HG02588 (cell line): ENCODE data around the gene CSDE1.

Experiments
- ATAC-seq: cut with Tn5 transposase; IDR thresholded peaks from one replicate; pipeline ENCODE4 v1.9.1; 2021; ENCODE audit warnings: mild to moderate bottlenecking, moderate library complexity; ENCODE audit not compliant: unreplicated experiment

CSDE1 gene

DNA sequence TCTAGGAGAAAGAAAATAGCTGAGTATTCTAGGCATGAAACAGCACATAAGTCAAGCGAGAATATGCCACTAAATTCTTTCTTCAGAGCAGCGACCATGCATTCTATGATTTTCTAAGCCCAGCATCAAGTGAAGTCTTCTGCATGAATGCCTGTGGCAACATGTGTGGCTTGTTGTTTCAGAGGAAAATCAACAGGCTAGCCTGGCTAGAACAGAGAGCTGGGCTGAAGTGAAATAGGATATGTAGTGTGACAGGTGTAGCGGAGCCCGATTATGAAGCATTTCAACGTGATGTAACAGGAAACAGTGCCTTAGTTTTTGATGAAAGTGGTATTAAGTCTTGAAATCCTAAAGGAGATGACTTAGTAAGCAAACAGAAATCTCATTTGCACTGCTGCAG, 7.0 kb downstream of the CSDE1 start:
- ATAC-seq, result no peak

- ATAC-seq, result no peak
These were observed 7.9 kb downstream of the CSDE1 start for GRCh38 chr1:114749835-114750234.

DNA sequence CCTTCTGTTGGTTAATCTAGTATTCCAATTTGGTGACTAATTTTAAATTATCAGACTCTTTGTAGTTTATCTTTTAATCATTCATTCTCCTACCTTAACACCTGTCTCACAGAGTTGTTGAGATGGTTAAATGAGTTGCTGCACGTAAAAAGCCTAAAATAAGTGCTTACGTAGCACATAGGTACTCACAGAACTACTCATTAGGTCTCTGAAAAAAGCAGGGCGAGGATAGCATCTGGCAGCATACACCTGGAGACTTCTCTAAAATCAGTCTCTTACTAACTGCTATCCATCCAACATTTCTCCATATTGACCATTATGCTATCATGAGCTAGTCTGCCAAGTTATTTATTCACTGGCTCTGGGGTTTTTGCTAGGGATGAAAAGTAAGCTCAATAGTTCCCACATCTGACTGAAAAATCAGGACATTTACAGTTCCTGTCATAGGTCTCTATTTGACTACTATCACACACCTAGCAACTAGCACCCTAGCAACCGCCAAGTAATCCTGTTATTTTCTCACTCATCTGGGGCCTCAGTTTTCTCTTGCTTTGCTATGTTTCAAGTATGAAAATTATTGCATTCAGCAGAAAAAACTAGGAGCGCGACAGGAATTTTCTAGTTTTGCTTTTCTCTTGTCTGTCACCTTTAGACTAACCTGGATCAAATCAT, 11.2 kb downstream of the CSDE1 start:
- ATAC-seq, result no peak

DNA sequence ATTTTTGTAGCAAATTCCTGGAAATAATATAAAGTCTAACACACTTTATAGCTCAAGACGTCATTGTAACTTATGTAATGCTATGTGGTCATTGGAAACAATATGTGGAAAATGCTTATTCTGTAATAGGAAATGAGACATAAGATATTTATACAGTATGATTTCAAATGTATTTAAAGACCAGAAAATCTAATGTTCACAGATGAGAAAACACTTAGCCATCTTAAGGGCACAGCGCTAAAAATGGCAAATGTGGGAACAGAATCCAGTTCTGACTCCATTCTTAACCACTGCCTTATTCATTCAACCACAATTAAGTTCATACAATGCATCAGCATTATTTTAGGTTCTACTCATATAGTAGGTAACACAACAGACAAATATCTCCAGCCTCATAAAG, 12.5 kb downstream of the CSDE1 start:
- ATAC-seq, result no peak

DNA sequence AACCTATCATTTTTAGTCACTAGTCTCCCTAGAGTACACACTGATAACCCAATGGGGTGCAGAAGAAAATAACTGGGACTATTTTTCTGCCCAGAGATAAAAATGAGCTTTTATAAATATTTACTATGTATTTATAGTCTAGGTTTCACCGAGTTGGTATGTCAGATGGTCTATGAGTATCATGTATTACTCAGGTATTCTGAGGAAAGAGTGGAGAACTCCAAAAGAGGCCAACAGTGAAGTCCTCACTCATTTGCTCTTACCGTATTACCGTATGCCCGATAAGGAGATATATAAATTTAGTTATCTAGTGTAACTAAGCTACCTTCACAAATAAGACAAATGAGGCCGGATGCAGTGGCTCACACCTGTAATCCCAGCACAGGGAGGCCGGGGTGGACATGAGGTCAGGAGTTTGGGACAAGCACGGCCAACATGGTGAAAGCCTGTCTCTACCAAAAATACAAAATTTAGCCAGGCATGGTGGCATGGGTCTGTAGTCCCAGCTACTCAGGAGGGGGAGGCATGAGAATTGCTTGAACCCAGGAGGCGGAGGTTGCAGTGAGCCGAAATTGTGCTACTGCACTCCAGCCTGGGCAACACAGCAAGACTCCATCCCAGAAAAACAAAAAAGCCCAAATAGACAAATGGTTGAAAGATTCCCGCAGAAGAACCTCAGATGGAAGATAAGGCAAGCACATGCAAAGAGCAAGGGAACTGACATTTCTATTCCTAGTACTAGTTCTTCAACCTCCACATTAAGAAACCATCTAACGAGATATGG, 15.6 kb downstream of the CSDE1 start:
- ATAC-seq, result no peak

- no peak for ATAC-seq
These were observed 17.5 kb downstream of the CSDE1 start for GRCh38 chr1:114740331-114740730.

DNA sequence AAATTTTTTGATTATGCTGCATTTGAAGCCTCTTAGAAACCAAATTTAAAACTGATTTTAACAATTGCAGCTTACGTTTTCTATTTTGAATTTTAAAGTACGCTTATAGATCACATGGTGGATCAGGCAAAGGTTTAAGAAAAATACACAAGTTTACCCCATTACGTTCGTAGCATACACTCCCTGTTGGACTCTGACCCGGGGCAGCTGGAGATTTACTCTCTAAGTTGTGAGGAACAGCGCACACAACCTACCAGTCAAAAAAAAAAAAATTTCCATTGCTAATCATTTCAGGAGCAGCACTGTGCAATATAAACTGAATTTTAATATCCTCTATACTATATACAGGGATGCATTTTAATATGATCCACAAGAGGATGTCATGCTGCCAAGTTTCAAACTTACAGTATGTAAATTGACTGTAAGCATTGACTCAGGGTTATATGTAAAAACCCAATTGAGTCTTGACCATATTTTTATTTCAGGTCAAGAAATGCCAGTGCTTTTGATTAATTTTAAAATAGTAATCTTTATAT, 20.4 kb downstream of the CSDE1 start:
- no peak for ATAC-seq

DNA sequence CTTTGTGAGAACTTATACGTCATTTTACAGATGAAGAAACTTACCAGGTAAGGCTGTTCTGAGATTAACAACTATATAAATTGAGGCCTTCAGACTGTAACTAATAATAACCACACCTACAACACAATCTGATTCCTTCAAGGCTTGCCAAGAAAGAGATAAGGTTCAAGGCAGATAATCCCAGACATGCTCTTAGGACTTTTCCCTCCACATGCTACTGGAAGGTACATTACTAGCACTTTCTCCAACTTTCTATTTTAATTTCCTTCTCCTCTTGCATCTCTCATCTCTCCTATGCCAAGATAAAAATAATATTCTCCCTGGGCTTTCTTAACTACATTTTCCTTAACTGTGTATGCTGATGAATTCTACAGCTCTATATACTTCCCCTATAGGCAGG, 22.3 kb downstream of the CSDE1 start:
- no peak for ATAC-seq

DNA sequence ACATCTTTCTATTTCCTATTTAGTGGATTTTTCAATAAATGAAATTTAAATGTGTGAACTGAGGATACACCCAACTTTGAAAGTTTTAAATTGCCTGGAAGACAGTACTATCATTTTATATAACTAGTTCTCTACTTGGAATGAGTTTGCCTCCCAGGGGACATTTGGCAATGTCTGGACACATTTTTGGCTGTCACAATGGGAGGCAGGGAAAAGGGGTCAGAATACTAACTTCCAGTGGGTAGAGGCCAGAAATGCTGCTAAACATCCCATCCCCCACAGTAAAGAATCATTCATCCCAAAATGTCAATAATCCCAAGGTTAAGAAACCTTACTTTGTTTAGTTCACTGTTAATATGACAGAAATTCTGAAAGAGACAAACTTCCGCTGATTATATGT, 28.0 kb downstream of the CSDE1 start:
- no peak for ATAC-seq

DNA sequence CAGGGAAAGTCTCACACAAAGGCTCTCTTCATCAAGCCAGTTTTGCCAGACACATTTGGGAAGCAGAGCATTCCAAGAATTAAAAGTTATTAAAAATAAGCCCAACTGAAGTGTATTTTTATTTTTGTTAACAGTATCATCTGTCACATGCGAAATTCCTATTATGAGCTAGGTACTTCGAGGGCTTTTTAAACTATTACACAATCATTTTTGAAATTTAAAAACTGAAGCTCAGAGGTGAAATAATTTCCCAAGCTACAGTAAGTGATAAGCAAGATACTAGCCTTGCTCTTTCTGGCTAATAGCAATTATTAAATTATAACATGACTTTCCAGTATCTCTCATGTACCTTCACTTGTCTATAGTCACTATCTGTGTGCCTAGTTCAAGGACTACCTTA, 29.2 kb downstream of the CSDE1 start:
- ATAC-seq, result no peak

- no peak for ATAC-seq
These were observed 32.6 kb downstream of the CSDE1 start for GRCh38 chr1:114725230-114725629.

- ATAC-seq, result no peak
These were observed 33.9 kb downstream of the CSDE1 start for GRCh38 chr1:114723915-114724314.

- no peak for ATAC-seq
These were observed 34.3 kb downstream of the CSDE1 start for GRCh38 chr1:114723457-114723856.

GRCh38 chr1:114720492-114720891, 37.3 kb downstream of the CSDE1 start:
- ATAC-seq, result no peak

- no peak for ATAC-seq
These were observed 38.4 kb downstream of the CSDE1 start for GRCh38 chr1:114719424-114719787.

DNA sequence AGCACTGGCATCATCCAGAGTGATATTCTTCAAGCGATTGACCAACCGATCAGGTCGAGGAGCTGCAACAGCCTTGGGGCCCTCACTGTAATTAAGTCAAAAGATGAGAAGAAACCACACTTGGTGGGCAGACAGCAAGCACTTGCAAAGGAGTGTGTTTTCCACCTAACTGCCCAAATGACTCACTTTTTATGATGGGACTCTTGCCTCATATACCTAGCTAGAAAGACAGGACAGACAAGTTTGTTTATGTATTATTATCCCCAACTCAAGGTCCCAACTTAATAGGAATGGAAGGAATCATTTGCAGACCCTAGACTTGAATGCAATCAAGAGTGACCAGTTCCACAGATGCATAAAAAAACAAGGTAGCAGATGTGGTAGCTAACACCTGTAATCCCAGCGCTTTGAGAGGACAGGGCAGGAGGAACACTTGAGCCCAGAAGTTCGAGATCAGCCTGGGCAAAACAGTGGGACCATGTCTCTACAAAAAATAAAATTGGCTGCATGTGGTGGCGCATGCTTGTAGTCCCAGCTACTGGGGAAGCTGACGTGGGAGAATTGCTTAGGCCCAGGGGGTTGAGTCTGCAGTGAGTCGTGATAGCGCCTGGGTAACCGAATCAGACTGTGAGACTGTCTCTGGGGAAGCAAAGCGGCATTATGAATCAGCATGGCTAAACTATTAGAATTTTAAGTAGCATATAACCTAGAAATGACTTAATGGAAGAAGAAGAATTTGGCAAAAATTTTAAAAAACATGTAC, 38.9 kb downstream of the CSDE1 start:
- ATAC-seq, result no peak

- ATAC-seq, result peak; percentile 94
These were observed 41.2 kb downstream of the CSDE1 start, which contains the start of gene NRAS for GRCh38 chr1:114716304-114717170. NRAS (minus strand) TSS chr1:114716771; CDS start chr1:114716160, 611 bp downstream.

DNA sequence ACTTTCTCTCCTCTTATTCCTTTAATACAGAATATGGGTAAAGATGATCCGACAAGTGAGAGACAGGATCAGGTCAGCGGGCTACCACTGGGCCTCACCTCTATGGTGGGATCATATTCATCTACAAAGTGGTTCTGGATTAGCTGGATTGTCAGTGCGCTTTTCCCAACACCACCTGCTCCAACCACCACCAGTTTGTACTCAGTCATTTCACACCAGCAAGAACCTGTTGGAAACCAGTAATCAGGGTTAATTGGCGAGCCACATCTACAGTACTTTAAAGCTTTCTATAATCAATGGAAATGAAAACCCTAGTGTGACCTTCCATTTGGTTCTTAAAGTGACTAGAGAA, 41.9 kb downstream of the CSDE1 start:
- peak; percentile 13 for ATAC-seq

GRCh38 chr1:114712977-114713376, 44.8 kb downstream of the CSDE1 start:
- ATAC-seq, result no peak

DNA sequence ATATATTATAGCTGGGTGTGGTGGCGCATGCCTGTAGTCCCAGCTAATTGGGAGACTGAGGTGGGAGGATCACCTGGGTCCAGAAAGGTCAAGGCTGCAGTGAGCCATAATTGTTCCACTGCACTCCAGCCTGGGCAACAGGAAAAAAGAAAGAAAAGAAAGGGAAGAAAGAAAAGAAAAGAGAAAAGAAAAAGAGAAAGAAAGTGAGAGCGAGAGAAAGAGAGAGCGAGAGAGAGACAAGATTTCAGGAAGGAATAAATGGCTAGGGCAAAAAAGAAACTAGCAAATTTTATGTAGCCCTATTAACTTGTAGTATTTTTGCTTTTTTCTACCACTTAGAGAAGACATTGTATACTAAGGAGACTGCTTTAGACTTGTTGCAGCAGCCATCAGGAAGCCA, 47.4 kb downstream of the CSDE1 start:
- no peak for ATAC-seq

DNA sequence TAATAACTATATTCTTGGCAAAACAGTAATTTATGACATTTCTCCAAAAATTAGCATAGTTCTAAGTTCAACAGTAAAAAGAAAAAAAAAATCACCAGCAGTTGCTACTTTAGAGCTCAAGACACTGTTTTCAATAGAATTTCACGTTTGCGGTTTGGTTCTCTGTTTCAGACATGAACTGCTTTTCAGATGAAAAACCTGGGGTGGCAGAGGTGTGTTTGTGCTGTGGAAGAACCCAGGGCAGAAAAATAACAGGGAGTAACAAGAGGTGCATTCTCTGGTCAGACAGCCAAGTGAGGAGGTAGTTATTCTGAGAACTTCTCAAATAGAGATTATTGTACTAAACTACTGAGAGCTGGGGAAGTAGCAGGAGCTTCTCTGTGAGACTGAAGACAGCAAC, 50.2 kb downstream of the CSDE1 start:
- ATAC-seq, result no peak
